RCC 7860 (cell line): ENCODE data around the gene SH2D4B.
"Not testable (repeated sequence)": the region's sequence is repeated elsewhere in the genome, so short reads cannot be mapped to it uniquely, and the experiment has no call there.

Source experiments
- DNase-seq: peaks from one replicate; pipeline ENCODE4 v3.0.0-alpha.2; 2015; ENCODE audit warnings: low spot score
- FAIRE-seq: peaks from 2 replicates; lab custom pipeline; 2012; peaks lifted over from hg19 to GRCh38; lab: Jason Lieb, UNC

SH2D4B gene

GRCh38 chr10:80542053-80542452 is 4.4 kb downstream of the SH2D4B start:
- no peak for FAIRE-seq
- peak; percentile 42 for DNase-seq

DNA sequence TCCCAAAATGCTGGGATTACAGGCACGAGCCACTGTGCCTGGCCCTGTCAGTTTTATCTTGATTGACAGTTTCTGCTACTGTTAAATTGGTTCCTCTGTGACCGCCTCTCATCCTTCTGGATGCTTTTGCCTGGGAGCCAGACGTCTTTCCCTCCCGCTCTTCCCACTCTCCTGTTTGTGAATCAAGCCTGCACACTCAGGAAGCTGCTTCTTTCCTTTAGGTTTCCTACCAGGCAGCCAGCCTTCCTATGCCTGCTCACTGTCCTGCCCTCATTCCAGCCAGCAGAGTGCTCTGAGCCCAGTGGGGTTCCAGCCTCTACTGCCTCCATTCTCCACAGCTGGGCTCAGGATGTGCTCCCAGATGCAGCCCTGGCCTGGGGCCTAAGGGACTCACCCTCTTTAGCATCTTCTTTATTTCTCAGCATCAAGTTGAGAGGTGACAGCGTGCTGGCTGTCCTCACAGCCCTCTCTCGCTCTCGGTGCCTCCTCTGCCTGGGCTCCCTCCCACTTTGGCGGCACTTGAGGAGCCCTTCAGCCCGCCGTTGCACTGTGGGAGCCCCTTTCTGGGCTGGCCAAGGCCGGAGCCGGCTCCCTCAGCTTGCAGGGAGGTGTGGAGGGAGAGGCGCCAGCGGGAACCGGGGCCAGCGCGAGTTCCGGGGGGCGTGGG is 5.1 kb downstream of the SH2D4B start:
- FAIRE-seq = no peak
- no peak for DNase-seq

DNA sequence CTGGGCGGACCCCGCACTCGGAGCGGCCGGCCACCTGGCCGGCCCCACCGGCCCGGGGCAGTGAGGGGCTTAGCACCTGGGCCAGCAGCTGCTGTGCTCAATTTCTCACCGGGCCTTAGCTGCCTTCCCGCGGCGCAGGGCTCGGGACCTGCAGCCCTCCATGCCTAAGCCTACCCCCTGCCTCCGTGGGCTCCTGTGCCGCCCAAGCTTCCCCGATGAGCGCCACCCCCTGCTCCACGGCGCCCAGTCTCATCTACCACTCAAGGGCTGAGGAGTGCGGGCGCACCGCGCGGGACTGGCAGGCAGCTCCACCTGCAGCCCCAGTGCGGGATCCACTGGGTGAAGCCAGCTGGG is 5.6 kb downstream of the SH2D4B start:
- not testable (repeated sequence) for DNase-seq, FAIRE-seq

DNA sequence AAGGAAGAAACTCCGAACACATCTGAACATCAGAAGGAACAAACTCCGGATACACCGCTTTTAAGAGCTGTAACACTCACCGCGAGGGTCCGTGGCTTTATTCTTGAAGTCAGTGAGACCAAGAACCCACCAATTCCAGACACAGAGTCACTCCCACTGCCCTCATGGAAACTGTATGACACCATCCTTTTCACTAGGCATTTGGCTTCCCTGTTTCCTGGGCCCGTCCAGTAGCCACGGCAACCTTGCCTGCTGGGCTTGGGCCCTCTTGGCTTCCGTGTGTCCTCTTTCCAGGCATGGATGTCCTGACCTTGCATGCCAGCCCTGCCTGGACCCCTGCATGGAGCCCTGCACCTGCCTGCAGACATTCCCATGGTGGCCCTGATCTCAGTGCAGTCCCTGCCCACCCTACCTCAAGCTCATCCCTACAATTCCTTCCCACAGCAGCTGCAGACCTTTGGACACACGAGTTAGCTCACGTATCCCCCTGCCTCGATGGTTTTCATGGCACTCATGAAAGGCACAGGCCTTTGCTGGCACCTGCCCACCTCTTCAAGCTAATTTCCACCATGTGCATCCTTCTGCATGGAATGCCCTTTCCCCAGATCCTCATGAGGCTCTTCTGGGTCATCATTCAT is 6.7 kb downstream of the SH2D4B start:
- DNase-seq (no peak), FAIRE-seq (no peak)

DNA sequence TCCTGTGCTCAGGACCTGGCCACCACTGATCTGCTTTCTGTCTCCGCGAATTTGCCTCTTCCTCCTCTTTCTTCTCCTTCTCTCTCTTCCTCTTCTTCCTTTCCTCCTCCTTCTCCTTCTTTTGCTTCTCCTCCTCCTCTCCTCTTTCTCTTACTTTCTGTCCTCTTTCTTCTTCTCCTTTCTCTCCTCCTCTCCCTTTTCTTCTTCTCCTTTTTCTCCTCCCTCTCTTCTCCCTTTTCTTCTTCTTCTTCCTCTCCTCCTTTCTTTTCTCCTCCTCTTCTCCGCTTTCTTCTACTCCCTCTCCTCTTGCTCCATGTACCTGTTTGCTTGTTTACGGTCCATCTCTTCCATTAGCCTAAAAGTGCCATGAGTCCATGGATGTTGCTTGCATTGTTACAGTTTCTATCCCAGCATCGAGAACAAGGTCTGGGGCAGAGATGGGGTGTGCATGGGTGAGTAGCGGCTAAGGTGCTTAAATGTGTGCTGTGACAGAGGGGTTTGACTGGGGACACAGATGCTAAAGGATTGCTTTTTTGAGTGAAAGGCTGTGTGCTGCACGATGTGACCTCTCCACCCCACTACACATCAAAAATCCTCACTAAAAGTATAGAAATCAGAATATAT is 7.7 kb downstream of the SH2D4B start:
- DNase-seq (no peak), FAIRE-seq (no peak)

GRCh38 chr10:80552151-80552646 is 14.5 kb downstream of the SH2D4B start:
- DNase-seq = no peak
- FAIRE-seq = no peak

DNA sequence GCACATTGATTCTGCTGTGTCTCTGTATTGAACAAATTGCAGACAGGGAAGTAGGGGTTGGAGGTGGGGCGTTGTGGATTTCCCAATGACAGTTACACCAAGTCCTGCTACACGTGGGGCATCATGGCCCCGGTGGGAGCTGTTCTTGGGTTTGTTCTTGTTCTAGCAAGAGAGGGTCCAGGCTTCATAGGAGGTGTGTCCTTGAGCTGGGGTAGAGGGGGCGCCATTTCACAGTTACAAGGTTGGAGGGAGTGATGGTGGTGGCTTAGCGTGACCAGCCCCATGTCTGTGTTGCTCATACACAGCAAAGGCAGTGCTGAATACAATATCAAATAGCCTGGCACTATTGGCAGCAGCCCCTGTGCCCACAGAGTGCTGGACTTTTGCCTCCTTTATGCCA is 15.7 kb downstream of the SH2D4B start:
- FAIRE-seq (no peak), DNase-seq (no peak)

GRCh38 chr10:80554050-80554449 is 16.3 kb downstream of the SH2D4B start:
- DNase-seq (no peak), FAIRE-seq (no peak)

GRCh38 chr10:80555415-80555814 is 17.7 kb downstream of the SH2D4B start:
- FAIRE-seq = no peak

DNA sequence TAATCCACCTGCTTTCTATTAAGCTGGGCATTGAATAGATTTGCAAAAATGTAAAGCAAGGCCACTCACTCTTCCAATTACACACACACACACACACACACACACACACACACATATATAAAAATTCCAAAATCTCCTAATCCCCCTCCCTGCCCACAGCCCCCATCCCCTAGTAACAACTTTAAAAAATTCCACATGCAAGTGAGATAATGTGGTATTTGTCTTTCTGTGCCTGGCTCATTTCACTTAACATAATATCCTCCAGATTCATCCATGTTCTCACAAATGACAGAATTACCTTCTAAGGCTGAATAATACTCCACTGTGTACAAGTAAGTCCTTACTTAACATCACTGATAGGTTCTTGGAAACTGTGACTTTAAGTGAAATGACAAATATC is 24.2 kb downstream of the SH2D4B start:
- FAIRE-seq = no peak
- DNase-seq = no peak

More at GRCh38 chr10:80555415-80555814, 17.7 kb downstream of the SH2D4B start:
- DNase-seq = no peak

DNA sequence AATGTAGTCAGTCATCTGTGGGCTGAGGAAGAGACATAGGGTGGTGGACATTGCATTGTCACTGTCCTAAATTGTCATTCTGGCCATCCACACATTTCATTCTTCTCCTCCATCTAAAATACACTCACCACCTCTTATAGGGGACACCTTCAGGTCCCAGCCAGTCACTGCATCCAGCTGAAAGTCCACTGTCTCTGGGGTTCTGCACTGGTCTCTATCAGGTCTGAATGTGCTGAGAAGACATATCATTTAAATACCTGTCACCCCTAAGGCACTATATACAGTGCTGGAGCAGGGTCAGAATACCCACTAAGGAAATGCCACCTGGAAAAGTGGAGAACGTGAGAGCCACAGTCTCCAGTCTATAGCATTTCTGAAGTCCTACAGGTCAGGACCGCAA is 29.6 kb downstream of the SH2D4B start:
- FAIRE-seq (no peak), DNase-seq (no peak)

DNA sequence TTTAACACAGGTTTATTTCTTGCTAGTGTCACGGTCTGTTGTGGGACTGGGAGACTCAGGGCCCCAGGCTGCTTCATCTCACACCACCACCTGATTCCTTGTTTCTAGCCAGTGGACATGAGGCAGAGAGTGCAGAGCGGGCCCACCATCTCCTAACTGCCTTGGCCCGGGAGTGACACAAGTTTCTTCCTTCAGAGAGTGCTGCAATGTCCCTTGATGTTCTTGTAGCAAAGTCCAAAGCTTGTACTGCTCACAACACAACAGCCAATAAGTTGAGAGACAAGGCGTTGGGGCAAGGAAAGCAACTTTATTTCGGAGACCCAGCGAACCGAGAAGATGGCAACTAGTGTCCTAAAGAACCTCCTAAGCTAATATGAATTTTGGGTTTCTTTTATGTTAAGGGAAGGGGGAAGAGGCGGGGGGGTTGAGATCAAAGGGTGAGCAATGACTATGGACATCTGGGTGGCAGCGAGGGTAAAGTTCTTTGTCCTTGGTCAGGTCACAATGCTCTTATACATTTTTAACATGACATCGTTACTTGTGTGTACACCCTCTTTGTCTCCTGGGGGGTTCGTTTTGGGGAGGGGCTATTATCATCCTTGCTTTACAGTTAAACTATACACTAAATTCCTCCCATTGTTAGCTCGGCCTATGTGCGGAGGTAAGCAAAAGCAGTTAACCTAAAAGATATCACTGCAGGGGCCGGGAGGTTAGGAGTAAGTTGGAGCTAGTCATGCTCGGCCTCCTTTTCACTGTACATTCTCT is 31.6 kb downstream of the SH2D4B start:
- DNase-seq (no peak), FAIRE-seq (no peak)

GRCh38 chr10:80571352-80571751 is 33.6 kb downstream of the SH2D4B start:
- no peak for DNase-seq
- no peak for FAIRE-seq

GRCh38 chr10:80579181-80579763 is 41.6 kb downstream of the SH2D4B start:
- FAIRE-seq (no peak), DNase-seq (no peak)

DNA sequence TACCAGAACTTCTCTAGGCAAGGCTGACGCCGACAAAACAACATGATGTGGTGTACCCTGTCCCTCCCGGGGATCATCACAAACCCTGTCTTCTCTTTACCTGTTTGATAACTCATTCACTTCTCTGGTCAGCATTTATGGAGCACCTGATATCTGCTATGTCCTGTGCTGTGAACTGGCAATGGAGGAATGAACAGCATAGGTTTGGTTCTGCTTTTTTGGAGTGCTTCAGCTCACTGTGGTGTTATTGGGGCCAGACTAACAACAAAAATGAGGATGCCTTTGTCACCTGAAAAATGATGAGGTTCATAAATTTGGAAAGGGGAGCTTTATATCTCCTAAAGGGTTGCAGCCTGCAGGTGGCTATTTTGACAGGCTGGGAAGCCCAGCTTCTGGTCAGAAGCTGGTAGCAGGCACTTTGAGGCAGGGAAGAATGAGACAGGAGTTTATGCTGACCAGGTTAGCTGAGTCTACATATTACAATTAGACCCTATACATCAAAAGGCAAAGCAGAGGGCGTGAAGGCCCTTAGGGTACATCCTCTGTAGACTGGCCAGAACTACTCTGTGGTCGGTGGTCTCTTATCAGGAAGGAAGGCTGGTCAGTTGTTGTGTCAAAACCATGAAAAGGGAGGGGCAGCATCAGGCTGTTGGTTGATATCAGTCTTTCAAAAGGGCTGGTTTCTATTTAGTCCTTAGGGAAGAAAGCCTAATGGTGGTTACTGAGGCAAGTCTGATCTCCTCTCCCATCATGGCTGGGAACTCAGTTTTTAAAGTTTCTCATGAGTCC is 42.3 kb downstream of the SH2D4B start:
- DNase-seq = no peak
- no peak for FAIRE-seq

- DNase-seq = no peak
- no peak for FAIRE-seq
Measured at GRCh38 chr10:80580638-80581468, 43.2 kb downstream of the SH2D4B start.

DNA sequence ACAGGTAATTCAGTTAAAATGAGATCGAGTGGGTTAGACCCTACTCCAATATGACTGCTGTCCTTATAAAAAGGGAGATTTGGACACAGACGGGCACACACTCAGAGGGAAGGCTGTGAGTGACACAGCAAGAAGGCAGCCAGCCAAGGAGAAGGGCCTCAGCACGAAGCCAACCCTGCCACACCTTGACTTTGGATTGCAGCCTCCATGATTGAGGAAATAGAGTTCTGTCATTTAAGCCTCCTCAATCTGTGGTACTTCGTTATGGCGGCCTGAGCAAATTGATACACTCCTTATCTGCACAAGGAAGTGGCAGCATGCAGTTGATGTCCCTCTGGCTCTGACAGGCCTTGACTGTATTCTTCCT is 43.8 kb downstream of the SH2D4B start:
- DNase-seq (no peak), FAIRE-seq (no peak)

DNA sequence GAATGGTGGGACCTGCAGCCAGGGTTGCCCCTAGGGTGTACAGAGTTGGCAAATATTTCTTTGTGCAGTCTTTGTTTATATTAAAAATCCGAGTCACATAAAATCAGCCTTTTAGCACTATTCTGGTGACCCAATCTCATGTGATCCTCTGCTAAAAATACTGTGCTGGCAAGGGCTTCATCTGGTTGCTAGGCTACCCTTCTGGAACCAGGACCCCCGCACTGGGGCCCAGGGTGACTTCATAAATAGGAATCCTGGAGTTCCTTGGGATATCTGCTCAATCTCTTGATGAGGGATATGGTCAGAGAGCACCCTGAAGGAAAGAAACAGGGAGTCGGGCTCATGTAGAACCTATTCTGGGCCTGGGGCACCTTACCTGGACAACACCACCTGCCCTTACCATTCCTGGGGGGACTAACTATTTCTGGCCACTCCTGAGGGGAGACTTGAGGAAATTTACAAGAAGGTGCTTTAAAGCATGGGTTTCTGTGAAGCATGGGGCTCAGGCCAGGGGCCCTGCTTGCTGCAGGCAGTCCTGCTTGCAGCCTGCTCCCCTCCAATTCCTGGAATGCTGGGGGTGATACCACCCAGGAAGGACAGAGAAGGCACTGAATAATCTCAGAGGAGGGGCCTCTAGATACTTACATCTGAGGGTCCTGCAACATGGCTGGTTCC is 44.7 kb downstream of the SH2D4B start:
- FAIRE-seq (no peak), DNase-seq (no peak)

DNA sequence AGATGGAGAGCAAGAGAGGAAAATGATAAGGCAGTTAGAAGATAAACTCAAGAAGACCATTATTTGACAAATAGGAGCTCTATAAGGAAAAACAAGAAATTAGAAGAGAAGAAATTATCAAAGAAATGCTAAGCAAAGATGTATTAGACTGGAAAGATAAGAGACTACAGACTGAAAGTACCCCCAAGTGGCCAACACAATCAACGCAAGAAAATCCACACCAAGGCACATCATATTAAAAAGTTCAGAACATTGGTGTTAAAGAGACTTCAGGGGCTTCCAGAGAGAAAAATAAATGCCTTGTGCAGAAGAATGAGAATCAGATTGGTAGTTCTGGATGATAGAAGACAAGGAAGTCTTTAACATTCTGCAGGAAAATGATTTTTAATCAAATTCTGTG is 46.0 kb downstream of the SH2D4B start:
- DNase-seq (no peak), FAIRE-seq (no peak)
